ENCODE results near the gene GPNMB. TPM values are rescaled to one million over a fixed set of nuclear protein-coding genes. Genes with fewer than 3 reads are reported as not detected.

Gene GPNMB
- total RNA-seq, 2 experiments from 2014 or later = 1.2 to 1.5 TPM

GRCh38 chr7:23284871-23285270 lies 38.3 kb downstream of the GPNMB start:
- ChIA-PET POLR2A (no interaction called here), CTCF (interaction anchor here (1.4 to 5.6 kb wide), 5 partner anchors 8 to 61 kb away, joined by 3 to 30 read pairs (median 4); no protein-coding TSS in a partner anchor)
- H3K36me3 Mint-ChIP-seq (ENCODE audit: low read depth) = no peaks in the 10 kb centered on the region
- H3K4me3 Mint-ChIP-seq = no peak overlapping the region
- no peaks in the 10 kb centered on the region for H3K27me3 Mint-ChIP-seq
- no peak overlapping the region for H3K27ac Mint-ChIP-seq
- intact Hi-C loops (cut with micrococcal nuclease) = no loop called here
- ATAC-seq (no peak), DNase-seq (no peak)
- H3K4me1 Mint-ChIP-seq (ENCODE audit: low read depth) = peaks cover 13% of the 10 kb centered on the region
- no peaks in the 10 kb centered on the region for H3K9me3 Mint-ChIP-seq
- no peak for TF ChIP-seq CTCF (IDR thresholded peaks at IDR 0.05)

- POLR2A ChIA-PET = interaction anchor here (1.0 kb wide), 1 partner anchor 24 kb away, joined by 3 read pairs; no protein-coding TSS in a partner anchor
Observed at GRCh38 chr7:23285657-23286646, 39.4 kb downstream of the GPNMB start.

GRCh38 chr7:23287612-23288011 lies 41.0 kb downstream of the GPNMB start:
- peak overlapping the region; percentile 21 for H3K27ac Mint-ChIP-seq
- H3K27me3 Mint-ChIP-seq = no peaks in the 10 kb centered on the region
- intact Hi-C loops (cut with micrococcal nuclease) = no loop called here
- H3K36me3 Mint-ChIP-seq (ENCODE audit: low read depth) = no peaks in the 10 kb centered on the region
- CTCF ChIA-PET = interaction anchor here (1.2 kb wide), 1 partner anchor 15 kb away, joined by 3 read pairs; no protein-coding TSS in a partner anchor
- H3K9me3 Mint-ChIP-seq = no peaks in the 10 kb centered on the region
- peaks cover 13% of the 10 kb centered on the region for H3K4me1 Mint-ChIP-seq (ENCODE audit: low read depth)
- ATAC-seq = peak; percentile 81
- DNase-seq = peak; percentile 54
- no peak overlapping the region for H3K4me3 Mint-ChIP-seq
- TF ChIP-seq CTCF (IDR thresholded peaks at IDR 0.05) = no peak
- POLR2A ChIA-PET = interaction anchor here (0.6 kb wide), 1 partner anchor 16 kb away, joined by 3 read pairs; no protein-coding TSS in a partner anchor

More at GRCh38 chr7:23285657-23286646, 39.4 kb downstream of the GPNMB start:
- Mint-ChIP-seq H3K4me3 (no peak overlapping the region), H3K27ac (no peak overlapping the region), H3K4me1 (ENCODE audit: low read depth) (peaks cover 13% of the 10 kb centered on the region), H3K36me3 (ENCODE audit: low read depth) (no peaks in the 10 kb centered on the region), H3K27me3 (no peaks in the 10 kb centered on the region), H3K9me3 (no peaks in the 10 kb centered on the region)
- ATAC-seq (no peak), DNase-seq (no peak)
- intact Hi-C loops (cut with micrococcal nuclease) = no loop called here
- CTCF ChIA-PET = interaction anchor here (1.4 to 5.6 kb wide), 3 partner anchors 9 to 60 kb away, joined by 3 to 30 read pairs (median 3); no protein-coding TSS in a partner anchor
- no peak for TF ChIP-seq CTCF (IDR thresholded peaks at IDR 0.05)

GRCh38 chr7:23290993-23291392 lies 44.4 kb downstream of the GPNMB start:
- intact Hi-C loops (cut with micrococcal nuclease) = no loop called here
- CTCF ChIA-PET = interaction anchor here (1.0 to 1.6 kb wide), 5 partner anchors 11 to 18 kb away, joined by 3 to 8 read pairs (median 4); no protein-coding TSS in a partner anchor
- ATAC-seq = no peak

More at GRCh38 chr7:23290993-23291392, 44.4 kb downstream of the GPNMB start:
- H3K27ac Mint-ChIP-seq = no peak overlapping the region
- H3K36me3 Mint-ChIP-seq (ENCODE audit: low read depth) = no peaks in the 10 kb centered on the region
- H3K4me3 Mint-ChIP-seq = no peak overlapping the region
- no peak for TF ChIP-seq CTCF (IDR thresholded peaks at IDR 0.05)
- no peaks in the 10 kb centered on the region for H3K9me3 Mint-ChIP-seq
- no peaks in the 10 kb centered on the region for H3K27me3 Mint-ChIP-seq
- POLR2A ChIA-PET = no interaction called here
- peaks cover 10% of the 10 kb centered on the region for H3K4me1 Mint-ChIP-seq (ENCODE audit: low read depth)
- DNase-seq = no peak

Measured in activated CD8-positive, alpha-beta T cell treated with anti-CD3 and anti-CD28 coated beads for 36 hours (primary cell).